PC-3 (cell line): ENCODE measurements around the gene HOXD1.

ENCODE experiments used
- CTCF ChIP-seq: fragments of 300-600 bp; sonication (generic); conservative IDR thresholded peaks from 2 replicates; pipeline ENCODE4 v1.5.1; 2017; ENCODE audit warnings: antibody characterized with exemption, low read depth, mild to moderate bottlenecking, low read length
- EZH2 ChIP-seq: fragments of 300-600 bp; sonication (generic); IDR thresholded peaks from one replicate; pipeline ENCODE4 v1.6.1; 2017; ENCODE audit warnings: antibody characterized with exemption, mild to moderate bottlenecking, low read length; ENCODE audit not compliant: unreplicated experiment
- EZH2phosphoT487 ChIP-seq: fragments of 300-600 bp; sonication (generic); IDR thresholded peaks from 2 replicates; pipeline ENCODE4 v1.6.1; 2018; ENCODE audit warnings: mild to moderate bottlenecking, antibody characterized with exemption, low read length, borderline replicate concordance

- TF ChIP-seq CTCF: no peak
- TF ChIP-seq EZH2phosphoT487: no peak
- no peak for TF ChIP-seq EZH2
Measured at GRCh38 chr2:176192351-176192750, 3.9 kb downstream of the HOXD1 start.
